Body of pancreas (tissue), 4 donors: ENCODE data around the gene FAM222B.

ENCODE experiments used
- POLR2A ChIP-seq, 3 donors: fragments of 450-650 bp; IDR thresholded peaks; one replicate each; pipeline ENCODE4 v1.6.1; 2016; ENCODE audit warnings: antibody characterized with exemption in 3 of 3, mild to moderate bottlenecking in 2 of 3
- TF ChIP-seq, protein P1 (sequence below), 7 experiments: fragments of 450-650 bp in 4 of 7; fragments of 200-600 bp in 3 of 7; sonication (generic) in 3 of 7; IDR thresholded peaks; one replicate each; pipeline ENCODE4 v1.5.1; 2016 to 2019; ENCODE audit warnings: antibody characterized with exemption in 7 of 7

DNA sequence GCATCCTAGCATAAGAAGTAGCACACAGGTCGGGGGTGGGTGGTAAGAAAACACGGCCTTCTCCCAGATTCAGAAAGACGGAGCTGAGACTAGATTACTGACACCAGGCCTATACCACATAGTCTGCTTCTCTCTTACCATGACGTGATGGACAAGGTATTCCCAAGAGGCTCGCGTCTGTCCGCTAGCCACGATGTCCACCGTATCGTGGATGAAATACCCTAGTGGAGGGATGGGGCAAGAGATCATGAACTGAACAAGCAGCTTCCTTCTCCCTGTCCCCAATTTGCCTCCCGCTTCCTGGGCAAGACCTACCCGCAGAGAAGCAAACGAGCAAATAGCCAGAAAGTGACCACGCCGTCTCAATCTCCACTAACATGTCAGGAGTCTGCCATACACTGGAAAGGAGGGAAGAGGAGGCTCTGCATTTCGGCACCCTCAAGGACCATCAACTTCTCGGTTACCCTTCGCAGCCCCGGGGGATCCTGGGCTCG is 117.4 kb downstream of the FAM222B start:
- TF ChIP-seq, protein P1, sequence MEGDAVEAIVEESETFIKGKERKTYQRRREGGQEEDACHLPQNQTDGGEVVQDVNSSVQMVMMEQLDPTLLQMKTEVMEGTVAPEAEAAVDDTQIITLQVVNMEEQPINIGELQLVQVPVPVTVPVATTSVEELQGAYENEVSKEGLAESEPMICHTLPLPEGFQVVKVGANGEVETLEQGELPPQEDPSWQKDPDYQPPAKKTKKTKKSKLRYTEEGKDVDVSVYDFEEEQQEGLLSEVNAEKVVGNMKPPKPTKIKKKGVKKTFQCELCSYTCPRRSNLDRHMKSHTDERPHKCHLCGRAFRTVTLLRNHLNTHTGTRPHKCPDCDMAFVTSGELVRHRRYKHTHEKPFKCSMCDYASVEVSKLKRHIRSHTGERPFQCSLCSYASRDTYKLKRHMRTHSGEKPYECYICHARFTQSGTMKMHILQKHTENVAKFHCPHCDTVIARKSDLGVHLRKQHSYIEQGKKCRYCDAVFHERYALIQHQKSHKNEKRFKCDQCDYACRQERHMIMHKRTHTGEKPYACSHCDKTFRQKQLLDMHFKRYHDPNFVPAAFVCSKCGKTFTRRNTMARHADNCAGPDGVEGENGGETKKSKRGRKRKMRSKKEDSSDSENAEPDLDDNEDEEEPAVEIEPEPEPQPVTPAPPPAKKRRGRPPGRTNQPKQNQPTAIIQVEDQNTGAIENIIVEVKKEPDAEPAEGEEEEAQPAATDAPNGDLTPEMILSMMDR (IDR thresholded peaks at IDR 0.05) = peak in 1 of 7 experiments; percentile 5
- no peak for TF ChIP-seq POLR2A (IDR thresholded peaks at IDR 0.05)
